GM13977 (cell line): ENCODE data around the gene SIGLEC10.
A peak's percentile ranks its signal among the peaks of the same experiment; 100 is the strongest.

Source experiments
- DNase-seq: peaks from one replicate; pipeline ENCODE4 v3.0.0; 2012; ENCODE audit warnings: low spot score
- CTCF ChIP-seq: IDR thresholded peaks from 2 replicates; pipeline ENCODE4 v1.5.1; 2012; ENCODE audit warnings: mild to moderate bottlenecking, control low read depth; ENCODE audit not compliant: insufficient read depth; ENCODE audit errors: extremely low read depth, missing control alignments
- in situ Hi-C: fragments of 300-500 bp; cut with MboI; formaldehyde crosslinking; loops from one replicate; pipeline ENCODE4 v1.12.0; 2022; ENCODE audit warnings: low sequenced_read_pairs, low pct_unique_long_range_greater_than_20kb, mixed read lengths, inconsistent platforms; ENCODE audit not compliant: unreplicated experiment

Gene SIGLEC10

DNA sequence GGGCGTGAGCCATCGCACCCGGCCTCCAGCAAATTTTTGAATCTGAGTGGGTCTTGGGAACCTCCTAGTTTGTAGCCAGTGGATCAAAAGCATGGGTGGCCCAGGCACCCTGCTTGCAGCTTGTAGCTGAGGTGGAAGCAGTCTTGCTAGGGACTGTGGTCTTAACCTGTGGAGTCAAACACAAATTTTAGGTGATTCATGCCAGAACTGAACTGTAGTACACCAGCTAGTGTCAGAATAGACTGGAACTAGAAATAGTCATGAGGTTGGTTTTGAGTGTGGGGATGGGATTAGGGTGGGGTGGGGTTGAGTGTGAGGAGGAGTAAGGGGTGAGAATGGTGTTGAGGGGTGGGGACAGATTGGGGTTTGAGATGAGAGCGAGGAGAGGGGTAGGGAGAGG is 35.4 kb downstream of the SIGLEC10 start:
- TF ChIP-seq CTCF, result no peak
- in situ Hi-C loops, result no loop called here
- no peak for DNase-seq

DNA sequence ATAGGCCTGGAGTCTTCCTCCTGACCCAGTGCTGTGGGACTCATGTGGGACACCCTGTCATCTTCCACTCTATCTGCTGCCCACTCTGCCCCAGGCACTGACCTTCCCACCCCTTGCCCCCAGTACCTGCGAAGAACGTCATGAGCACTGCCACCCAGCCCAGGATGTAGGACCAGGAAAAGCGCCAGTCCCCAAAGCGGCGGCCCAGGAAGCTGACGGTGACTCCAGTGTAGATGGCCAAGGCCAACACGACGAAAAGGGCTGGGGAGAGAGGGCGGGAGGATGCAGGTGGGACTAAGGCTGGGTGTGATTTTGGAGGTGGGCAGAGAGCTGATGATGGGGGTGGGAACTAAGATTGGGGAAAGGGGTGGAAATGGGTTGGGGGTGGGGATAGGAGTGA is 37.1 kb downstream of the SIGLEC10 start:
- TF ChIP-seq CTCF, result no peak
- DNase-seq, result no peak
- in situ Hi-C loops, result no loop called here

DNA sequence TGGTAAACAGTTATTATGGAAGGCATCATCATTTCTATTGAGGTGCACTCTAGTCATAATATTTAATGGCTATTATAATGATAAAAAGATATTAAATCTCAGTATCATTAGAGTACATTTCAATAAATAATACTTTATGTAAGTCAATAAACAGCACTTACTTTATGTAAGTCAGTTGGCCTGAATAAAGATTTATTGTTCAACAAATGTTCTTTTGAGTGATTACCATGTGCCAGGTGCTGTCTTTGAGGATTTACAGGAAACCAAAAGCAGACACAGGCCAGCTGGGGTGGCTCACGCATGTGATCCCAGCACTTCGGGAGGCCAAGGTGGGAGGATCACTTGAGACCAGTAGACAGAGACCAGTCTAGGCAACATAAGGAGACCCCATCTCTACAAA is 40.0 kb downstream of the SIGLEC10 start:
- in situ Hi-C loops, result no loop called here
- DNase-seq, result no peak
- TF ChIP-seq CTCF, result no peak

DNA sequence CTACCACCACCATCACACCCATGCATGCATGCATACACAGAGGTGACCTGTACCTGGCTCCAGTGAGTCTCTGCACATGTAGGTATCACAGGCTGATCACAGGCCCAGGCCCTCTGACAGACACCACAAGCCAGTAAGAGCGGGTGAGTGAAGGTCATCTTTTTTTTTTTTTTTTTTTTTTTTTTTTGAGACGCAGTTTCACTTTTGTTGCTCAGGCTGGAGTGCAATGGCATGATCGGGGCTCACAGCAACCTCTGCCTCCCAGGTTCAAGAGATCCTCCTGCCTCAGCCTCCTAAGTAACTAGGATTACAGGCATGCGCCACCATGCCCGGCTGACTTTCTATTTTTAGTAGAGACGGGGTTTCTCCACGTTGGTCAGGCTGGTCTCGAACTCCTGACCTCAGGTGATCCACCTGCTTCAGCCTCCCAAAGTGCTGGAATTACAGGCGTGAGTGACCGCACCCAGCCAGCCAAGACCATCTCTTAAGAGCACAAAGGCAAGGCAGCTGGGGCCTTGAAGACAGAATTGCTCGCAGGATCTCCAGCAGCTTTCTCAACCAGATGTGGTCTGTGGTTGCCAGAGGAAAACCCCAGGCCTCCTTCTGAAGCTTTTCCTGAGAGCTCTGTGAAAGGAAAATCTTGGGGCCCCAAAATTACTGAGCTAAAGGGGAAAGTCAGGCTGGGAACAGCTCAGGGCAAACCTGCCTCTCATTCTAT is 41.8 kb downstream of the SIGLEC10 start:
- in situ Hi-C loops, result no loop called here

GRCh38 chr19:51372649-51373504 is 44.6 kb downstream of the SIGLEC10 start, which contains the start of gene NKG7:
TSS of gene NKG7 (minus strand) at chr19:51372654. CDS start at chr19:51372535, 119 bp downstream.
- peak; percentile 68 for DNase-seq
- in situ Hi-C loops, result no loop called here
- TF ChIP-seq CTCF, result no peak

More for the DNA sequence above, 41.8 kb downstream of the SIGLEC10 start:
- TF ChIP-seq CTCF, result no peak
- peak; percentile 68 for DNase-seq

GRCh38 chr19:51372021-51372648 is 45.3 kb downstream of the SIGLEC10 start:
- TF ChIP-seq CTCF, result no peak
- no peak for DNase-seq
- in situ Hi-C loops, result no loop called here
